Measurements from ENCODE around the gene ZNF296.

The ZNF296 gene

DNA sequence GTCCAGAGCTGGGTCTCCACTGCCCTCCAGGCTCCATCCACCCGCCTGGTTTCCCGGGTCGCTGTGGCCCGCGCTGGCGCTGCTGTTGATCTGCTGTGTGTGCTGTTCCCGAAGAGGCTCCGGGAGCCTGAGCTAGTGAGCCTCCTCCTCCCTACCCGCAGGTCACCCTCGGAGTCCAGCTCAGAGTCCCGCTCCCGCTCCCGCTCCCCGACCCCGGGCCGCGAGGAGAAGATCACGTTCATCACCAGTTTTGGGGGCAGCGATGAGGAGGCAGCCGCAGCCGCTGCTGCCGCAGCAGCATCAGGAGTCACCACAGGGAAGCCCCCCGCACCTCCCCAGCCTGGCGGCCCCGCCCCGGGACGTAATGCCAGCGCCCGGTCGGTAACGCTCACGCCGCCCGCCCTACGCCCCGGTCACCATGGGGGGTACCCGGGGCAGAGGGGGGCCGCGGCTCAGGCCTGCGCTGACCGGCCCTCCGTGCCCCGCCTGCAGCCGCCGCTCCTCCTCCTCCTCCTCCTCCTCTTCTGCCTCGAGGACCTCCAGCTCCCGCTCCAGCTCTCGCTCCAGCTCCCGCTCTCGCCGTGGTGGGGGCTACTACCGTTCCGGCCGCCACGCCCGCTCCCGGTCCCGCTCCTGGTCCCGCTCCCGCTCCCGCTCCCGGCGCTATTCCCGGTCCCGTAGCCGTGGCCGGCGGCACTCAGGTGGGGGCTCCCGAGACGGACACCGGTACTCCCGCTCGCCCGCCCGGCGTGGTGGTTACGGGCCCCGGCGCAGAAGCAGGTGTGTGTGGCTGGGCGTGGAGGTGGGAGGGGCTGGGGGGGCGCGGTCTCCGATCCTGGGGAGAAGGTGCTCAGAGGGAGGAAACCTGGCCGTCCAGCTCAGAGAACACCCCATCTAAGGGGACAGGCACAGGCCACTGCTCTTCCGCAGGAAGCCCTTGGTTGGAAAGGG is 12.2 kb downstream of the ZNF296 start:
- TF ChIP-seq SNAI2 (CRISPR knock-in tag; IDR thresholded peaks at IDR 0.05): no peak
- no peak for ATAC-seq

DNA sequence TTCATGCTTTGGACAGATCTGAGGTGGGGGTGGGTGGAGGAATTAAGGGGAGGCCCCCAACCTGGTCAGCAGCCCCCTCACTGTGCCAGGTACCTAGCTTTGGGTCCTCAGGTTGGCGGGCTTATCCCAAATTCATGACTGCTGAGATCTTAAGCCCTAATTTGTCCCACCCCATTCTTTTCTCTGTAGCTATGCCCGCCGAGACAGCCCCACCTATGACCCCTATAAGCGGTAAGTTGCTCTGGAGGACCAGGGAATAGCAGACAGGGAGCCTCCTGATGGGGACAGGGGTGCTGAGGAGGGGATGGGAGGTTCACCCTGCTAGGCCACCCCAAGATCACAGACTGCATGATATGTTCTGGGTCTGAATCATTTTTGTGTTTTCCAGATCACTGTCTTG is 14.3 kb downstream of the ZNF296 start:
- TF ChIP-seq ESRRG (CRISPR knock-in tag; IDR thresholded peaks at IDR 0.05) (no peak), BACH2 (CRISPR knock-in tag; IDR thresholded peaks at IDR 0.05; ENCODE audit: borderline replicate concordance) (no peak), ZFP3 (CRISPR knock-in tag; IDR thresholded peaks at IDR 0.05) (no peak)
- ATAC-seq: no peak

DNA sequence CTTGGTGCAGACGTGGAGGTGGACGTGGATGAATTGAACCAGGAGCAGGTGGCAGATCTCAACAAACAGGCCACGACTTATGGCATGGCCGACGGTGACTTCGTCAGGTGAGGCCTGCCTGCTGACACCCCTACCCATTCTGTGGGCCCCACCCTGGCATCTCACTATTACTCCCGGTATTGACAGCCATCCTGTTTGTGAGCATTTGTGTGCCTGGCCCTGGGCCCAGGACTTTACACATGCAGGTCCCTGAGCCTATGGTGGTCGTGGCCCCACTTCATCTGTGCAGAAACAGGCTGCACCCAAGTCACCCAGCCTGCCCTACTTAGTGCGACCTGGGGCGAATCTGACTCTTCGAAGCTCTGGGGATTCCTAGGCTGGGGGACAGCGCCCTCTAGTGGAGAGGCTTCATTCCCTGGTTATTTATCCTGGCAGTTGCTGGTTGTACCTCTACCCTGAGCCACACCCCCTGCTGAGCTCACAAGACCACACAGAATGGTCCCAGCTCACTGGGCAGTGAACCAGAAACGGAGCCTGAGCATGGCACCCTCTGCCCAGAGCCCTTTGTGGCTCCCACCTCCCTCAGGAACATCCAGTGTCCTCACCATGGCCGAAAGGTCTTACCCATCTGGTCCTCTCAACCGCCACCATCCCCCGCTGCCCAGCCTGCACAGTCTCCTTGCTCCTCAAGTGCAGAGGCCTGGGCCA is 16.9 kb downstream of the ZNF296 start:
- TF ChIP-seq ZNF565 (CRISPR knock-in tag; conservative IDR thresholded peaks at IDR 0.05; ENCODE audit: low read depth): no peak
- TF ChIP-seq ISL1 (CRISPR knock-in tag; IDR thresholded peaks at IDR 0.05): no peak
- TF ChIP-seq POU6F1 (CRISPR knock-in tag; IDR thresholded peaks at IDR 0.05; ENCODE audit: borderline replicate concordance, low read depth): no peak
- no peak for TF ChIP-seq ARNTL (CRISPR knock-in tag; IDR thresholded peaks at IDR 0.05; ENCODE audit: borderline replicate concordance, low read depth)
- TF ChIP-seq TCF4 (CRISPR knock-in tag; IDR thresholded peaks at IDR 0.05; ENCODE audit: borderline replicate concordance): no peak
- TF ChIP-seq, protein P1, sequence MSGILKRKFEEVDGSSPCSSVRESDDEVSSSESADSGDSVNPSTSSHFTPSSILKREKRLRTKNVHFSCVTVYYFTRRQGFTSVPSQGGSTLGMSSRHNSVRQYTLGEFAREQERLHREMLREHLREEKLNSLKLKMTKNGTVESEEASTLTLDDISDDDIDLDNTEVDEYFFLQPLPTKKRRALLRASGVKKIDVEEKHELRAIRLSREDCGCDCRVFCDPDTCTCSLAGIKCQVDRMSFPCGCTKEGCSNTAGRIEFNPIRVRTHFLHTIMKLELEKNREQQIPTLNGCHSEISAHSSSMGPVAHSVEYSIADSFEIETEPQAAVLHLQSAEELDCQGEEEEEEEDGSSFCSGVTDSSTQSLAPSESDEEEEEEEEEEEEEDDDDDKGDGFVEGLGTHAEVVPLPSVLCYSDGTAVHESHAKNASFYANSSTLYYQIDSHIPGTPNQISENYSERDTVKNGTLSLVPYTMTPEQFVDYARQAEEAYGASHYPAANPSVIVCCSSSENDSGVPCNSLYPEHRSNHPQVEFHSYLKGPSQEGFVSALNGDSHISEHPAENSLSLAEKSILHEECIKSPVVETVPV (CRISPR knock-in tag; IDR thresholded peaks at IDR 0.05): no peak
- TF ChIP-seq, protein P2, sequence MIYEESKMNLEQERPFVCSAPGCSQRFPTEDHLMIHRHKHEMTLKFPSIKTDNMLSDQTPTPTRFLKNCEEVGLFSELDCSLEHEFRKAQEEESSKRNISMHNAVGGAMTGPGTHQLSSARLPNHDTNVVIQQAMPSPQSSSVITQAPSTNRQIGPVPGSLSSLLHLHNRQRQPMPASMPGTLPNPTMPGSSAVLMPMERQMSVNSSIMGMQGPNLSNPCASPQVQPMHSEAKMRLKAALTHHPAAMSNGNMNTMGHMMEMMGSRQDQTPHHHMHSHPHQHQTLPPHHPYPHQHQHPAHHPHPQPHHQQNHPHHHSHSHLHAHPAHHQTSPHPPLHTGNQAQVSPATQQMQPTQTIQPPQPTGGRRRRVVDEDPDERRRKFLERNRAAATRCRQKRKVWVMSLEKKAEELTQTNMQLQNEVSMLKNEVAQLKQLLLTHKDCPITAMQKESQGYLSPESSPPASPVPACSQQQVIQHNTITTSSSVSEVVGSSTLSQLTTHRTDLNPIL (CRISPR knock-in tag; IDR thresholded peaks at IDR 0.05; ENCODE audit: low read depth): no peak
- no peak for TF ChIP-seq ZNF8 (CRISPR knock-in tag; IDR thresholded peaks at IDR 0.05)
- no peak for TF ChIP-seq ESRRG (CRISPR knock-in tag; IDR thresholded peaks at IDR 0.05)
- TF ChIP-seq TSHZ2 (CRISPR knock-in tag; IDR thresholded peaks at IDR 0.05): no peak
- TF ChIP-seq RARB (CRISPR knock-in tag; IDR thresholded peaks at IDR 0.05): no peak
- TF ChIP-seq ZNF70 (CRISPR knock-in tag; IDR thresholded peaks at IDR 0.05): no peak
- no peak for TF ChIP-seq PPARA (CRISPR knock-in tag; IDR thresholded peaks at IDR 0.05; ENCODE audit: borderline replicate concordance)
- no peak for TF ChIP-seq SNAI2 (CRISPR knock-in tag; IDR thresholded peaks at IDR 0.05)
- no peak for TF ChIP-seq TOX (CRISPR knock-in tag; IDR thresholded peaks at IDR 0.05; ENCODE audit: borderline replicate concordance)
- TF ChIP-seq, protein P3, sequence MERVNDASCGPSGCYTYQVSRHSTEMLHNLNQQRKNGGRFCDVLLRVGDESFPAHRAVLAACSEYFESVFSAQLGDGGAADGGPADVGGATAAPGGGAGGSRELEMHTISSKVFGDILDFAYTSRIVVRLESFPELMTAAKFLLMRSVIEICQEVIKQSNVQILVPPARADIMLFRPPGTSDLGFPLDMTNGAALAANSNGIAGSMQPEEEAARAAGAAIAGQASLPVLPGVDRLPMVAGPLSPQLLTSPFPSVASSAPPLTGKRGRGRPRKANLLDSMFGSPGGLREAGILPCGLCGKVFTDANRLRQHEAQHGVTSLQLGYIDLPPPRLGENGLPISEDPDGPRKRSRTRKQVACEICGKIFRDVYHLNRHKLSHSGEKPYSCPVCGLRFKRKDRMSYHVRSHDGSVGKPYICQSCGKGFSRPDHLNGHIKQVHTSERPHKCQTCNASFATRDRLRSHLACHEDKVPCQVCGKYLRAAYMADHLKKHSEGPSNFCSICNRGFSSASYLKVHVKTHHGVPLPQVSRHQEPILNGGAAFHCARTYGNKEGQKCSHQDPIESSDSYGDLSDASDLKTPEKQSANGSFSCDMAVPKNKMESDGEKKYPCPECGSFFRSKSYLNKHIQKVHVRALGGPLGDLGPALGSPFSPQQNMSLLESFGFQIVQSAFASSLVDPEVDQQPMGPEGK (CRISPR knock-in tag; IDR thresholded peaks at IDR 0.05; ENCODE audit: borderline replicate concordance): no peak
- ATAC-seq: peak; percentile 86

Measured in SK-N-SH treated with all-trans-retinoic acid at 6 μM for 48 hours (cell line).